Measurements from ENCODE around the gene RHOH. TPM values are rescaled to one million over a fixed set of nuclear protein-coding genes. Genes with fewer than 3 reads are reported as not detected.

The RHOH gene
- polyA plus RNA-seq, 3 donors = 0.48 to 1.3 (median 0.61) TPM

DNA sequence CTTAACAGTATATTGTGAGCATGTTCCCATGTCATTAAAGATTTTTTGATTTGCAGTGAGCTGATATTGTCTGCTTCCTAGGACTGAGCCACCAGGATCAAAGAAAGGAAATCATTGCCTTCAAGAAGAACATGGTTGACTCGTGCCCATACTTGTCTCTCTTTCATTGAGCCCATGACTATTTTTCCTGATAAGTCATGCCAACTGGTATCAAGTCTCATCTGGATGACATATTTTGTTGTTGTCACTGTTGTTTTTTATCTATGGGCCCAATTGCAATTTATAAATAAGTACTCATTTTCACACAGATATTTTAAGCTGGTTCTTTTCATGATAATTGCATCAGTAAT, 10.2 kb upstream of the RHOH start:
- DNase-seq = no peak

DNA sequence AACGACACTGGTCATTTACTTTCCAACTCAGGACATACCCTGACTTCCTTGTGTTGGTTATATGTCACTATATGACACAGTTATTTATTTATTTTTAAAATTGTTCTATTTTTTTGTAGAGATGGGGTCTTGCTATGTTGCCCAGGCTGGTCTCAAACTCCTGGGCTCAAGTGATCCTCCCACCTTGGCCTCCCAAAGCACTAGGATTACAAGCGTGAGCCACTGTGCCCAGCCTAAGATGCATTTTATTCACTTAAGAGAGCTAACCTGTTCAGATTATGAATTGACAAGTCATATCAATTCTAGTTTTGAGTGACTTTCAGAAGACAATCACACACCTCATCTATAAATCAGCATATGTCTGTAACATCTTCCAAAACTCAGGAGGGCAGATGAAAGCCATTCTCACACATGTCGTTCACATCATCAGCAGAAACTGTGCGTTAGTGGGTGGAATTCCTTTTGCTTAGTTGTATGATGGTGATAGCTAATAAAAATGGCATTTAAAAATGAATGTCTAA, 9.4 kb upstream of the RHOH start:
- no peak for DNase-seq

DNA sequence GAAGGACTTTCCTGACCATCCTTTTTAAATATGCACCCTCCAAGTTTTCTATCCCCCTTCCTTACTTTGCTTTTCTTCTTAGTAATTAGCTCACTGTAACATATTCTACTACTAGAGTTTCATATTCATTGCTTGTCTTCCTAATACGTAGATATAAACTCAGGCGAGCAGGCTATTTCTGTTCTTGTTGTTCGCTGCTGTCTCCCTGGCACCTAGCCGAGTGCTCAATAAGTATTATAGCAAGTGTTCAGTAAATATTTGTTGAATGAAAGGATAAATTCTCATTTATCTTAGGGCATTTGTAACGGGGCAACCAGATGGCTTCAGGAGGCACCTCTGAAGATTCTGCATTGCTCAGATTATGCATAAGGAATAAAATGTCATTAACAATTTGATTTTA, 6.8 kb upstream of the RHOH start:
- no peak for DNase-seq

DNA sequence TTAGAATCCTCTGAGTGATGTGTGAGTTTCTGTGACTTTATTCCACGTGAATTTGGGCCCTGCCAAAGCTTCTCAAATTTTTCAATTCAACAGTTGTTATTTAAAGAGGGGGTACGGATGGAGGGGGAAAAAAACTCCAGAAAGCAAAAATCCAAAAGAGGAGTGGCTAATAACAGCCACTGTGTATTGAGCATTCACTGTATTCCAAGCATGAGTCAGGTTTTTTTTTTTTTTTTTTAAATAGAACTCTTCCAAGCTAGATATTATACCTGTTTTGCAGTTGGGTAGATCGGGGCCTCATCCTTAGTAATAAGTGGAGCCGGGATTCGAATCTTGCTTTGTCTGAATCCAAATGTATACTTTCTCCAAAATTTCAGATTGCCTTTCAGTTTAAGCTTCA, 6.4 kb upstream of the RHOH start:
- no peak for DNase-seq

DNA sequence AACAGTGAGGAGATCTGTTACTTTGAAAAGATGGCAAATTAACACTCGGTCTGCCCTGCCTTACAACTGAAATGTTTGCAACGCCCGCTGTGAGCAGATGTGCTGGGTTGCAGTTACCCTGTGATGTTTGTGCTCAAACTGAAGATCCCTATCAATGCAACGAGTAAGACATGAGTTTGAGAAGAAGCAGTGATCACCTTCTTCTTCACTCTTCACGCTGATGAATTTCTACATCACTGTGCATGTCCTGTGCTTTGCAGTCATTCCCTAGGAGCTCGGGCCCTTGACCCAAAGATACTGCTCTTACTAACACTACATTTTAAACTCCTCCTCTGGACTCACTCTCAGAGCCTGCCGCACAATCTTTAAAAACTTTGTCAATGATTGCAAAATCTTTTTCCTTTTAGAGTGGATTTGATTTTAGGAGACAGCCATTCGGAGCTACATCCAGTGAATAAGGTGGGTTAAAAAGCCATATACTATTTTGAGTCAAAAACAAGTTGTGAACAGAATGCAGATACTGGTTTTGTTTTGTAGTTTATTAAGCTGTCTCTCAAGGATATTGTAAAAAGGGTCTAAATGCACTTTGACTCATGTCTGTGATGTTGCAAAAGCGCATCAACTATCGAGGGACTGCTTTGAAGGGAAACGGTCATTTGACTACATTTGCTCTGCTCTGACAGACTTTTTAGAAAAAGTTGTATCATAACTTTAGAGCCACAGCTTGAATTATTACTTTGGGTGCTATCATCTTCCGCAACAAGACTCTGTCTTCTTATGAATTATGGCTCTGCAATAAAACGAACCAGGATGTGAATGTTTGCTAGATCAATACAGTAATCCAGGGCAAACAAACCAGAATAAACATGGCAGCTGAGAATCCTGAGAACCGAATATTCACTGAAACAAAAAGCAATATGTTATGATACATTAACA, 5.7 kb upstream of the RHOH start:
- DNase-seq = no peak

DNA sequence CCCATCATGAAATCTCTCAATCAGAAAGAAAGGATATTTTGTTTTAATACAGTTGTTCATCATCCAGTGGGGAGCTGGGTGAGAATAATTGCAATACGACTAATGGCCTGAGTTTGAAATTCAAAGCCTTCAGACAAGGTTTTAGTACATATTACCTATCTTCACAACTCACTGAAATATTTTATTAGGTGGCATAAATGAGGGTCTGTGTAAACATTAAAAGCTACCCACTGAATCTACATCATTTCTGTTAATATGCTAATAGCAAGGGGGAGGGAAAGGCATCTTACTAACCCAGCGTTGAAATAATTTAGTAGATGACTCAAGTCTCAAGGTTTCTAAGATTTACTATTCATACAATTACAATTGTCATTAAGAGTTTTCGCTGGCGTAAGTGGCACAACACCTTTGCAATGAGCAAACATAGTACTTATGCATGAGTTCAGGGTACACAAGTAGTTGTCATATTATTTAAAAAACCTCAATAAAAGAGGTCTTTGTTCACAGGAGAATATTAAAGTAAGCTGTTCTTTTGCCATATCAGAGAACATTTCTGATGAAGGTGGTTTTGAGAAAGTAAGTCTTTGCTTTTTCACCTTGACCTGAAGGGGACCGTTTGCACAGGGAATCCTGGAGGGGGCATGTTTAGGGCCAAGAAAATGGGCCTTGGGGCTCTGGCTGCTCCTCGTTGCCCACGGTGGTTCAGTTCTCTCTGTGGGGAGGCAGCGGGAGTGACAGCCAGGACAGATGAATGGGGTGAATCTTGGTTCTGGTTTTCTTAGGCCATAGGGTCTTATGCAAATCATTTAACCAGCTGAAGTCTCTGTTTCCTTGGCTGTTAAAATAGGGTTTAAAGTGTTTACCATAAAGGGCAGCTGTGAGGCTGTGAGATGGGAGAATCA, 4.5 kb upstream of the RHOH start:
- no peak for DNase-seq

DNA sequence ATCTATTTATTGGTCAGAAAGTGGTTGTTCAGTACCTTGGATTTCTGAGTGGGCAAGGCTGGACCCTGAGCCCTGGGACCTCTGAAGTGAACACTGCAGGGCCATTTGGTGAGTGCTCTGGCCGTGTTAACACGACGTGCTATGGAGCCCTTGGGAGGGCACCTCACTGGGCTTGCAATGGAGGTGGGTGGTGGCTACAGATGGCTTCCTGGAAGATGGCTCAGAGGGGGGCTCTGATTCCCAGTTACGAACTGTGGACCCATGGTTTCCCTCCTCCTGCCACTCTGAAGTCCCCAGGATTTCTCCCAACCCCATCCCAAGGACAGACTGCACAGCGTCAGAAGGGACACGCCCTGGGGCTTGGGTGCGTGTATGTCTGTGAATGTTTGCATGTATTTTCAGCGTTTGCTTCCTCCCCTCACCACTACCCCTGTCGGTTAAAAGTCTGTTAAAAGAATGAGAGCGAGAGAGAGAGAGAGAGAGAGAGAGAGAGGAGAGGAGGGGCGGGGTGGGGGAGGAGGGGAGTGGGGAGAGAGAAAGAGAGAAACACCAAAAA, 3.7 kb upstream of the RHOH start:
- no peak for DNase-seq

DNA sequence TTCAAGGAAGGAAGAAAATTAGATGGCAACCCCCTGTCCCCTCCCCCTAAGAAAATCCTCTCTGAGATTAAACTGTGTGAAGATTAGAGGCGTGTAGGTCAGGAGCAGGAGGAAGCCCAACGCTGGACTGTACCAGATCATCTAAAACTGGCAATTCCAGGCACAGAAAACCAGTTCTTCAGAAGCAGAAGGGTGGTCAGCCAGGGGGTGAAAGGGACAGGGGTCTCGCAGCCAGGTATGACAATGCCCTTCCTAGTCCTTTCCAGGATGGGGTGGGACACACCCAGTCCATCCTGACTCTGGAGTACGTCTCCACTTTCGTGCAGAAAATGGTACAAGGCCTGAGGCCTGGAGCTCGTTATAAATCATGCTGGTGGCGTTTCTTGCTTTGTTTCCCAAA, 3.3 kb upstream of the RHOH start:
- no peak for DNase-seq

DNA sequence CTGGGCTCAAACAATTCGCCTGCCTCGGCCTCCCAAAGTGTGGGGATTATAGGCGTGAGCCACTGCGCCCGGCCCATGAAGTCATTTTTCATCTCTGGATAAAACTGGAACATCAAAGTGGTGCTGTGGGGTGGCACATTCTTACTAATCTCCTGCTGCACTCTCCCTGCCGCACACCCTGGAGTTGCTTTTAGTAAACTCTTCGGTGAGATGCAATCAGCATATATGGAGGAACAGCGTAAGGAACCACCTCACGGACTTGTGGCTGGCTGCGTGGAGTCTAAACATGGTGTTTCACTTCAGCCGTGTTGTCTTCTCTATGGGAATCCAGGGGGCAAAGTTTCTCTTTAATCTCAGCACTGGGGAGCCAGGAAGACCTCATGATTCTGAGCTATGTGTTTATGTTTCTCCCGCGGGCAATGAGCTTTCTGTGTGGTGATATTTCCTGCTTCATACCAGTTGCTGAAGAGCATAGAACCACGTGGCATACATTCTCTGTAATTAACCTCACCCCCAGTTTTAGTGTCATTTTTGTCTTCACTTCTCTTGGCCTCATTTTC, 2.1 kb upstream of the RHOH start:
- DNase-seq = no peak

DNA sequence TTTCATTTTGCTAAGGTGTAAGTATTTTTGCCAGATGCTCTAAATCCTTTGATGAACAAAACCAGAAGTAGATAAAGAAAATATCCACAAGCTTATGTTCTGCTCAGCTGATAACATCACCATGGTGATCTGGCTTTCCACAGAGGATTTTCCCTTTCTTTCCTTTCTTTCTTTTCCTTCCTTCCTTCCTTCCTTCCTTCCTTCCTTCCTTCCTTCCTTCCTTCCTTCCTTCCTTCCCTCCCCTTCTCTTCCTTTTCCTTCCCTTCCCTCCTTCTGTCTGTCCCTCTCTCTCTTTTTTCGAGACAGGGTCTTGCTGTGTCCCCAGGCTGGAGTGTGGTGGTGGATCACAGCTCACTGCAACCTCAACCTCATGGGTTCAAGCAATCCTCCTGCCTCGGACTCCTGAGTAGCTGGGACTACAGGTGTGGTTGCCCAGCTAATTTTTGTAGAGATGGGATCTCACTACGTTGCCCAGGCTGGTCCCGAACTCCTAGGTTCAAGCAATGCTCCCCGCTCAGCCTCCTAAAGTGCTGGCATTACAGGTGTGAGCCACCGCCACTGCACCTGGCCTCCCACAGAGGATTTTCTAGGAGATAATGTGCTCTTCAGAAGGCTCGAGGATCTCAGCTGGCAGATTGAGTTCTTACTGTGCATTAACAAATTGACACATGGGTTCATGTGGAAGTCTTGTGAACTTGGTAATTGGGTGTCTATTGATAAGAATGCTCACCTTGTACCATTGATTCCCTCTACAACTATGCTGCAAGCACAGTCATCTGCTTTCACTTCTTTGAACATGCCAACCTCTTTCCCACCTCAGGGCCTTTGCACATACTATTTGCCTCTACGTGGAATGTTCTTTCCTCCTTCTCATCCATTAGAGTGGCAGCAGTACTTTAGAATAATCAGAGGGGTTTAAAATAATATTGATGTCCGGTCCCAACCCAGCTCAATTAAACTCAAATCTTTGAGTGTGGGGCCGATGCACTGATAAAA, 1.4 kb upstream of the RHOH start:
- DNase-seq = no peak

DNA sequence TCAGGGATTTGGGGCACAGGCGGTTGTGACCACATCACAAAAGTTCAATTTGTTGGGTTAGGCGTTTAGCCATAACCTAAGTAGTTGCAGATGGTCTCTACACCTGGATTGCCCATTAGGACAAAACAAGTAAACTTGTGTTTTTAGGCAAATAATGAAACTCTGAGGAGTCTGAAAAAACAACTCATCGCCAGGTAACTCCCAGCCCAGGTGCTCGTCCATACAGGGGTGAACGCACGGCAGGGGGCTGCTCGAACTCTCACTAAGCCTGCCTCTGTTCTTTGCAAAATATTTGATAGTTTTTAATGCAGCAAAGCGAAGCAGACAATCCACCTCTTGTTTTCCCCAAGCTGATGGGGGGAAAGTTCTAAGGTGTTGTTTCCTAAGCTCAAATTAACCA, 559 bp upstream of the RHOH start:
- no peak for DNase-seq

DNA sequence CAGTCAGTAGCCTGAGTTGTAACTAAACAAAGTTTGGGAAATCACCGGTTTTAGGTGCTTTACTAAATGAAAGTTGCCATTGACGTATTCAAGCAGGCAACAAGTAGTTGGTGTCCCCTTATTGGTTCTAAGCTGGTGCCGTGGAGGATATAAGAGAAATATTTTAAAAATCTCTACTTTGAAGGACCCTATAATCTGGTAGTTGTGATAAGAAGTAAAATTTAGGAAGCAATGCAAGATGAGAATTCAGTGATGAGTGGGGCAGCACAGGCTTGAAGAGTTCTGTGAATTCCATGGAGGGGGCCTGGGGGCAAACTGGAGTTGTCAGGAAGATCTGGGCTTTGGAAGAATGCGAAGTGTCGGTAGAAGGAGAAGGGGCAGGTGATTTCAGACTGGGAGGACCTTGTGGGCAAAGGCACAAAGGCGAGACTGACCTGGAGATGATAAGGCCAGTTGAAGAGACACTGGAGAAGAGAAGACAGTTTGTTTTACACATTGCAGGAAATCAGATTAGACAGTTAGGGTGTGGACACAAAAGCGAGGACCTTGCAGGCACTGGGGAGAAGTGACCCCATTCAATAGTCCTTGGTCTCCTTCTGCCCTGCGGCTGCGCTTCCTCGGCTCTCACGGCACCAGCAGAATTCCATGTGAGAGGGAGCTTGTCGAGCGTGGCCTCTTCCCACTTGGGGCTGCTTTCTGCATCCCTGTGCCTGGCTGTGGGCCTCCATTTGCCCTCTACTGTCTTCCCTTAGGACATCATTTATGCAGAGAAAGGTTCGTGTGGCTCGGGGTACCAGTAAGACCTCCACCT, 1.3 kb downstream of the RHOH start:
- DNase-seq = no peak

DNA sequence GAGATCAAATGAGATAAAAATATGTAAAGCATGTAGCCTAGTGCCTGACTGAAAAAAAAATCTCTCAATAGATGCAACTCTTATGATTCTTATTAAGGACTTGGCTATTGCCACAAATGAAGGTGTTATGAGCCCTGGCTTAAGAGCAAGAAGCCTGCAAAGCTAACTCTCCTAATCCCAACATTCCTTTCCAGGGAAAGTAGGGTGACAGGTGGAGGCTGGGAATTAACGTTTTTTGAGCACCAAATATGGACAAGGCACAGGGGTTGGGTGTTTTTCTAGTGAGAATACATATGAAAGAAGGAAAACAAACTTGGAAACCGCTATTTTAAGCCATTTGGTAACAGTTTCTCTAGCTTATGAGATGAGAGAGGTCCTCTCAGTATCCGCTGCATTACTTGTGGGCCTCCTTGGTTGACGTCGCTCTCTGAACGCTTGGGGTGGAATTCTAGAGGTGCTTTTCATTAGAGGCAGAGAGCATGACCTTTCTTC, 2.4 kb downstream of the RHOH start:
- DNase-seq = no peak

DNA sequence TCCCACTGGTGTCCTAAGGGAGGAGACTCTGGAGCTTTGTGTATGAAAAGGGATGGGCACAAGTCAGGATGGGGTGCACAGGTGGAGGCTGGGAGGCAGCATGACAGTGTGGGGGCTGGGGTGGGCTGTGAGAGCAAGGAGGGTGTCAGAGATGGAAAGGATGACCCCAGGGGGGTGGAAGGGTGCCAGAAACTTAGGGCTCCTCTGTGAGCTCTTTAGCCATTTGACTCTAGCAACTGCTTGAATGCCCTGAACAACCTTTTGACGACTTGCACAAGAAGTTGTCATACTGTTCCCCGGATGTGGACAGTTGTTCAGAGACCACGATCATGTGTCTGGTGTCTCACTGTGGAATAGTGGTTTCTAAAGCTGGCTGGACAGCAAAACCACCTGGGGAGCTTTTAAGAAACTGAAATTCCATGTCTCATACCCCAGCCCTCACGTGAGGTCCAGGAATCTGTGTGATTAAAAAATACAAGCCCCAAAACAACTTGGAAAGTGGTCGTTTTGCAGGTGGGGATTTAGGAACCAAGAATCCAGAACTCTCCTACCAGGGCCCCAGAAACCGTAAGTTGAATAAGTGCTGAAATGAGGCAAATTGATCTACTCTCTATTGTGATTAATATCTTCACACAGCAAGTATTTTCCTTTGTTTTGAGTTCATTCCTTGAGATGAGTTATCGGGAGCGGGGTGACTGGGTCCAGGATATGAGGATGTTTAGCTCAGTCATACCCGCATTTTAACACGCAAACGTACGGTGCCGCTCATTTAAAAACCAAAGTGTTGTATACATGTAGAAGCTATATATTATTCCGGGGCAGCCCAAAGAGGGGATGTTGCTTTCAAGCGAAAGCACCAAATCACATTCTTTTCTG, 3.4 kb downstream of the RHOH start:
- no peak for DNase-seq

DNA sequence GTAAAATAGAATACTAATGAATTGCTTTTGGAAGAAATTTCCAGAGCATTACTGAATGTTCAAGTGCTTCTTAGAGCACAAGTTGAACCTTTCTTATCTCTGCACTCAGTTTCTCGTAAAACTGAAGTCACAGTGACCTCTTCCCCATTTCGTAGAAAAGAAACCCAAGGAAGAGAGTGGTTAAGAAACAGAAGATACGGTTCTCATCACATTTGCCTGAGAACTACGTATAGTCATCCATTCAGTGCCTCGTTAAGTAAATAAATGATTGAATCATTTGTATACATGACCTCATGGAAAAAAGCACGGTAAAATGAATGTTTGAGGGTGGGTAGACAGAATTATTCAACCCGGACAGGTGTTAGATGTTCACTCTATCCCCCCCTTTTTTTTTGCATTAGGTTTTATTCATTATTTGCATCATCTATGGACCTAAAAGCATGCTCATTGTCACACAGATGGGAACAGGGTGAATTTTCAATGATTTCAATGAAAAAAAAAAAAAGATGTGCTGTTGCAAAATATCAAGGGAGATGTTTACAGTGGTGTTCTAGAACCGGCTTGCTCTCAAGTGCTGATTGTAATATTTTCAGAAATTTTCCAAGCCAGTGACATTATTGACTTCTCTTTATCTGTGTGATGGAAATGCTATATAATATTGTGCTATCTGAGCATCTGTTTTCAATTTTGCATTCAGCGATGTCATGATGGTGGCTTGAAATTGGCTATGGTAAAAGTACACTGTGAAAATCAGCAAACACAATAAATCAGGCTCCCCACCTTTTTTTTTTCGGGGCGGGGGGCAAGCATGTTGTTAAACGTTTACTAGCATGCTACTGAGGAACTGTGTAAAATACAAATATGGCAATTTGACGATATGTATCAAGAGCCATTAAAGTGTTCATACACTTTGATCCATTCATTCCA, 4.3 kb downstream of the RHOH start:
- no peak for DNase-seq

DNA sequence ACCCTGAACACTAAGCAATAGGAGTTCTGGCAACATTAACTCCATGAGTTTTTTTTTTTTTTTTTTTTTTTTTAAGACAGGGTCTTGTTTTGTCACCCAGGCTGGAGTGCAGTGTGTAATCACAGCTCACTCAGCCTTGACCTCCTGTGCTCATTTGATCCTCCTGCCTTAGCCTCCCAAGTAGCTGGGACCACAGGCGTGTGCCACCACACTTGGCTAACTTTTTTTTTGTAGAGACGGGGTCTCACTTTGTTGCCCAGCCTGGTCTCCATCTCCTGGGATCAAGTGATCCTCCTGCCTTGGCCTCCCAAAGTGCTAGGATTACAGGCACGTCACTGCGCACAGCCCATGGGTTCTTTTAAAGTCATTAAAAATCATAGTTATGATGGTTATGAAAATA, 5.1 kb downstream of the RHOH start:
- no peak for DNase-seq

DNA sequence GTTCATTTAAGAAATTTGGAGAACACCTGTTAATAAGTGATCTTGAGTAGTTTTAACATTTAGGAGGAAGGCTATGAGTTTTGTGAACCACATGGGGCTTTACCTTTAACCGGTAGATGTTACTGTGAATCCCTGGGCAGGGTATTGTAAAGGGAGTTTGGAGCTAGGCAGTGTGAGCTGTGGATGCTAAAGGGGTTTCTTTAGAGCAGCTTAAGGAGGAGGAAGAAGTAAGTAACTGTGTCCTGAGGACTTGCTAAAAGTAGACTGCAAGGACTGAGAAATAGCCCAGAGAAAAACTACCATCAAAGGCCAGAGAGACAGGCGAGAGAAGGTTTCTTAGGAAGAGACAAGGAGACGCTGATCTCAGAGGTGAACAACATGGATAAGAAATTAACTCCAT, 5.6 kb downstream of the RHOH start:
- DNase-seq = no peak
